ENCODE data around the gene FABP7. TPM values are rescaled to one million over a fixed set of nuclear protein-coding genes. Genes with fewer than 3 reads are reported as not detected.

FABP7 gene
- total and polyA plus RNA-seq, 2 of the 13 experiments (the other 11 are each of a cell fraction or from before 2014, with no cell fraction given): not detected

- H3K4me1 ChIP-seq (ENCODE audit: insufficient read depth, low read length): peaks cover 8% of the 10 kb centered on the region
- H3K36me3 ChIP-seq (replicated peaks in 1 of 2; ENCODE audit: control insufficient read depth in 1 of 2, insufficient read depth in 2 of 2, low read length in 2 of 2): no peaks in the 10 kb centered on the region; a peak in 1 of 5 replicates
- 93% methylated on average over 2 of the region's 2 CpGs for WGBS (ENCODE audit: low lambda C conversion rate)
- no peak for DNase-seq (ENCODE audit: low spot score)
- BruUV-seq (replicated peaks): no TSS peak
- in situ Hi-C loops (cut with HindIII; ENCODE audit: extremely low pct_ligation_motif_present, low pct_unique_long_range_greater_than_20kb) (no loop called here), intact Hi-C loops (cut with micrococcal nuclease; ENCODE audit: unreplicated experiment) (no loop called here)
- no peak overlapping the region for H3K4me3 ChIP-seq (replicated peaks in 1 of 3; ENCODE audit: insufficient read depth in 1 of 3, low read depth in 2 of 3, low read length in 3 of 3)
- H2AFZ ChIP-seq (ENCODE audit: low read length): no peak overlapping the region
- no peaks in the 10 kb centered on the region for H3K27me3 ChIP-seq (ENCODE audit: control insufficient read depth in 1 of 2, insufficient read depth in 2 of 2, low read length in 2 of 2)
- no peak overlapping the region for H3K4me2 ChIP-seq (ENCODE audit: low read depth, low read length)
- H3K79me2 ChIP-seq (ENCODE audit: insufficient read depth, low read length): no peaks in the 10 kb centered on the region
- H3K27ac ChIP-seq (ENCODE audit: extremely low read length, insufficient read depth, low read length): no peak overlapping the region
- H3K9ac ChIP-seq (ENCODE audit: insufficient read depth, low read depth, low read length): no peak overlapping the region
- CTCF ChIA-PET (ENCODE audit: low intra/inter-chr PET ratio, low total read pairs): no interaction called here
- TF ChIP-seq MAFK (conservative IDR thresholded peaks at IDR 0.05 in 1 of 2, IDR thresholded peaks at IDR 0.05 in 1 of 2; ENCODE audit: low read length in 2 of 2) (peak in 1 of 2 experiments; percentile 28; a peak in 1 of 4 replicates), HMG20B (CRISPR knock-in tag; conservative IDR thresholded peaks at IDR 0.05) (no peak), CHD4 (IDR thresholded peaks at IDR 0.05; ENCODE audit: borderline replicate concordance, low read length) (no peak), GMEB2 (CRISPR knock-in tag; IDR thresholded peaks at IDR 0.05; ENCODE audit: low read depth) (no peak), ZNF704 (CRISPR knock-in tag; IDR thresholded peaks at IDR 0.05; ENCODE audit: borderline replicate concordance) (no peak), HNF4A (CRISPR knock-in tag; IDR thresholded peaks at IDR 0.05) (no peak), ATF1 (CRISPR knock-in tag; IDR thresholded peaks at IDR 0.05) (no peak)
- H4K20me1 ChIP-seq (ENCODE audit: insufficient read depth, low read length): no peaks in the 10 kb centered on the region
- POLR2A ChIA-PET: interaction anchor here (2.7 kb wide), 1 partner anchor 17 kb away, joined by 6 read pairs; the partner anchor contains the start of gene SMPDL3A
- H3K9me3 ChIP-seq (ENCODE audit: low read length): no peaks in the 10 kb centered on the region
- no peak for ATAC-seq
- no peak for FAIRE-seq
Measured at GRCh38 chr6:122806291-122806690, 26.8 kb downstream of the FABP7 start.
